ENCODE data around the gene CA10. TPM values are rescaled to one million over a fixed set of nuclear protein-coding genes. Genes with fewer than 3 reads are reported as not detected.

Gene CA10
- total RNA-seq, 4 donors from 2014 or later, result not detected

GRCh38 chr17:52191491-52191890 lies 33.0 kb upstream of the CA10 start:
- TF ChIP-seq POLR2AphosphoS5 (IDR thresholded peaks at IDR 0.05) (no peak), EP300 (IDR thresholded peaks at IDR 0.05) (no peak), POLR2A (IDR thresholded peaks at IDR 0.05) (no peak), CTCF (IDR thresholded peaks at IDR 0.05) (no peak)
- 80 to 89% methylated on average over 1 to 2 of the region's 2 CpGs for WGBS, 2 donors (ENCODE audit: low coverage in 1 of 2)
- ATAC-seq, result no peak
- H3K27ac ChIP-seq, result no peak overlapping the region
- no peaks in the 10 kb centered on the region for H3K36me3 ChIP-seq
- no peak overlapping the region for H3K4me3 ChIP-seq
- no peaks in the 10 kb centered on the region for H3K9me3 ChIP-seq
- H3K27me3 ChIP-seq, result no peaks in the 10 kb centered on the region
- no peaks in the 10 kb centered on the region for H3K4me1 ChIP-seq

DNA sequence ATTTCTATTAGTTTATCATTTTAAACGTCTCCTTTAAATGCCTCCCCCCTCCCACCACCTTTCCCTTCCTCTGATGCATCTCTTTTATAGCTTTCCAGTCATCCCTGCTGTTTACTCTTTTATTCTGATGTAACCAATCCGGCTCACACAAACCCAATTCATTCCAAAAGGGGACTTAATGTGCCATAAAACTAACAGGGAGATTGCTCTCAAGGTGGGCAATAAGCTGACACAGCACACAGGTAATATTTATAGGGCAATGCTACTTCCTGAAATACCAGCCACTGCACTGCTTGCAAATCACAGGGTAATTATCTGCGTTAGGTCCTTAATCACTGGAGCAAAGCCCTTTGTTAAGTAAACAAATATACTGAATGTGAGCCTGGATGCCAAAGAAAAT lies 23.3 kb upstream of the CA10 start:
- H3K9me3 ChIP-seq, result no peaks in the 10 kb centered on the region
- H3K4me1 ChIP-seq, result no peaks in the 10 kb centered on the region
- no peak overlapping the region for H3K27ac ChIP-seq
- H3K4me3 ChIP-seq, result no peak overlapping the region
- H3K36me3 ChIP-seq, result no peaks in the 10 kb centered on the region
- WGBS, 2 donors (ENCODE audit: low coverage in 1 of 2), result 20% methylated on average over 3 of the region's 3 CpGs; no CpG with 5 or more reads in 1 of the 2 donors
- ATAC-seq, result no peak
- H3K27me3 ChIP-seq, result no peaks in the 10 kb centered on the region
- TF ChIP-seq POLR2AphosphoS5 (IDR thresholded peaks at IDR 0.05), result no peak
- TF ChIP-seq EP300 (IDR thresholded peaks at IDR 0.05), result no peak
- no peak for TF ChIP-seq POLR2A (IDR thresholded peaks at IDR 0.05)
- TF ChIP-seq CTCF (IDR thresholded peaks at IDR 0.05), result no peak

DNA sequence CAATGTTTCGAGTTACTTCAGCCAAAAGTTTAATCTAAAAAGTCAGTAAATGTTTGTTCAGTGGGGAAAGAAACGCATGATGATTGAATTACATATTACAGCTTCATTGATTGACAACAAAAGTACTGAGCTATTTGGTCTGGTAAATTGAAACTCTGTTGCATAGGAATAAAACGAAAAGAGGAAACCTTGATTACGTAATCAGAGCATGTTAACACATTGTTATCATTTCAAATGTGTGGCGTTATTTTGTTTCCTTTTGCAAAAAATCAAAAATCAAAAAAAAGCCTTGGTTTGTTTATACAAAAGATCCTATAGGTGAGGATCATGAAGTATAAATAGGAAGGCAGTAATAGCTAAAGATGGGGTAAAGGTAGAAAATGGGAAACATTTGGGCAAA lies 19.5 kb upstream of the CA10 start:
- H3K9me3 ChIP-seq, result no peaks in the 10 kb centered on the region
- no peaks in the 10 kb centered on the region for H3K4me1 ChIP-seq
- no peak overlapping the region for H3K27ac ChIP-seq
- TF ChIP-seq EP300 (IDR thresholded peaks at IDR 0.05), result no peak
- no peak for TF ChIP-seq POLR2A (IDR thresholded peaks at IDR 0.05)
- TF ChIP-seq POLR2AphosphoS5 (IDR thresholded peaks at IDR 0.05), result no peak
- no peak for TF ChIP-seq CTCF (IDR thresholded peaks at IDR 0.05)
- WGBS, 2 donors (ENCODE audit: low coverage in 1 of 2), result 52 to 64% methylated on average over 5 of the region's 5 CpGs
- no peaks in the 10 kb centered on the region for H3K27me3 ChIP-seq
- no peak overlapping the region for H3K4me3 ChIP-seq
- no peak for ATAC-seq
- no peaks in the 10 kb centered on the region for H3K36me3 ChIP-seq

DNA sequence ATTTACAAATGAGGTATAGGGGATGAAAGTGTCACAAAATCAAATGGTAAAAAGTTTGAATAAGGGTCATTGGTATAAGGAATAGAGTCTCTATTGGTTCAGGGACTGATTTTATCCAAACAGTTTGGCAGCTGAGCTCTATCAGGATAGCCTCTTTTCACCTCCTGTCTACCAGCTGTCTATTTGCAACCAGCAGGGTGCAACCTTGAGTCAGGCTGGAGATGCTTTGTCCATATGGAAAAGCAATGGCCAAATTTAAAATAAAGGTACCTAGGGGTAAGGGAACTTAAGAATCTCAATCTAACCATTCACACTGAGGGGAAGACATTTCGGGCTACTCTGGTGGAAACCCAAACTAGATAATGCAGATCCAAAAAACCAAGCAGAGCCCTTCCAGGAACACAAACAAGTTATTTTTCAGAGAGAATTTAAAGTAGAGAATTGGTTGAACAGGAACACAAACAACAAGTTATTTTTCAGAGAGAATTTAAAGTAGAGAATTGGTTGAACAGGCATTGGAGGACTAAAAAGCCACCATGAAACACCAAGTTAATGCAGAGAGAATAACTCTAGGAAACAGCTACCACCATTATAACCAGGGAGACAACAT lies 12.6 kb upstream of the CA10 start:
- Histone ChIP-seq H3K36me3 (no peaks in the 10 kb centered on the region), H3K27ac (no peak overlapping the region), H3K4me3 (no peak overlapping the region), H3K9me3 (no peaks in the 10 kb centered on the region), H3K4me1 (no peaks in the 10 kb centered on the region), H3K27me3 (peaks cover 3% of the 10 kb centered on the region)
- no peak for ATAC-seq
- WGBS, 2 donors (ENCODE audit: low coverage in 1 of 2), result 71 to 88% methylated on average over 1 of the region's 1 CpG
- TF ChIP-seq EP300 (IDR thresholded peaks at IDR 0.05) (no peak), CTCF (IDR thresholded peaks at IDR 0.05) (peak in 1 of 4 experiments; percentile 23)

GRCh38 chr17:52160136-52160567 lies 1.6 kb upstream of the CA10 start:
- Histone ChIP-seq H3K27ac (no peak overlapping the region), H3K36me3 (no peaks in the 10 kb centered on the region), H3K27me3 (peaks cover 73% of the 10 kb centered on the region), H3K4me3 (no peak overlapping the region), H3K9me3 (peaks cover 0 to 8% (median 0%) of the 10 kb centered on the region in 3 donors), H3K4me1 (peaks cover 0 to 18% (median 8%) of the 10 kb centered on the region in 3 donors)
- no peak for TF ChIP-seq POLR2A (IDR thresholded peaks at IDR 0.05)
- TF ChIP-seq EP300 (IDR thresholded peaks at IDR 0.05), result no peak
- no peak for TF ChIP-seq CTCF (IDR thresholded peaks at IDR 0.05)
- no peak for TF ChIP-seq POLR2AphosphoS5 (IDR thresholded peaks at IDR 0.05)
- WGBS, 2 donors (ENCODE audit: low coverage in 1 of 2), result 5 to 9% methylated on average over 11 of the region's 17 CpGs
- ATAC-seq, result no peak

Data from gastroesophageal sphincter (tissue), 4 donors.